Stimulated activated memory B cell treated with anti-CD40 and anti-IgM and Interleukin-4, amounts not matched to agents 10 μg/mL and 1 μg/mL and 100 μg/mL, for 72 hours (primary cell): Measurements from ENCODE around the gene DCHS1.

ENCODE experiments used
- ATAC-seq: fragments of 150-1000 bp; cut with Tn5 transposase; 2 replicates; pipeline ENCODE4 v1.10.0; 2021
- H3K27ac Mint-ChIP-seq: one replicate; pipeline ENCODE4 v1.8.0; 2022; ENCODE audit warnings: mild to moderate bottlenecking, mixed read lengths
- H3K27me3 Mint-ChIP-seq: one replicate; pipeline ENCODE4 v1.8.0; 2022; ENCODE audit warnings: mixed read lengths
- H3K36me3 Mint-ChIP-seq: one replicate; pipeline ENCODE4 v1.8.0; 2022; ENCODE audit warnings: mixed read lengths
- H3K4me1 Mint-ChIP-seq: one replicate; pipeline ENCODE4 v1.8.0; 2022; ENCODE audit warnings: mixed read lengths
- H3K4me3 Mint-ChIP-seq: one replicate; pipeline ENCODE4 v1.8.0; 2022; ENCODE audit warnings: mild to moderate bottlenecking, moderate library complexity, mixed read lengths
- H3K9me3 Mint-ChIP-seq: one replicate; pipeline ENCODE4 v1.8.0; 2022; ENCODE audit warnings: mixed read lengths

DCHS1 gene

DNA sequence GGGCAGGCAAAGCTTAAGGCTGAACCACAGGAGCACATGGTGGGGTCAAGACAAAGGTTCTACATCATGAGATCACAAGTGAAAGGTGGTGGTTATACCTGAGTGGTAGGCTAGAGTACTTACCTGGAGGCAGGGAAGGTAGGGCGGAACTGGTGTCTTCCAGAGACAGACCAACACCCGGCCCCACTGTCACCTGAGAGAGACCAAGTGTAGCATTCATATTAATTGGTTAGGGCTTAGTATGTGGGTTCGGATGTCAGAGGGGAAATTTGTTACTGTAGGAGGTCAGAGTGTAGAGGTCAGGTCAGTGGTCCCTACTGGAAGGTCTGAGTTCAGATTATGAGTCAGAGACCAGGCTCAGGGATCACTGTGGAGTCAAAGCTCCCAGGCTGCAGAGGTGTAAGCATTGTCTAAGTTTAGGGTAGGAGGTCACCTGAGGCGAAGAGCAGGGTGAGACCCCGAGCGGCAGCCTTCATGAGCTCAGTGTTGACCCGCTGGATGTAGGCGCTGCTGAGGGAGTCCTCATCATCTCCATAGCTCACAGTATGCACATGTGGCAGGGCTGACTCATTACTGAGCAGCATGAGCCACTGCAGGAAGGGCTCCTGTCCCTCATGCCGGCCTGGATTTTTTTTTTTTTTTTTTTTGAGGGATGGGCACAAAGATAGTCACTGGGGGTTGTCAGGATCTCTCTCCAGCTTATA, 39.6 kb downstream of the DCHS1 start:
- ATAC-seq = no peak
- Mint-ChIP-seq H3K27me3 (no peaks in the 10 kb centered on the region), H3K27ac (peak overlapping the region; percentile 48), H3K36me3 (peaks cover 5% of the 10 kb centered on the region), H3K9me3 (no peaks in the 10 kb centered on the region), H3K4me3 (no peak overlapping the region), H3K4me1 (peaks cover 28% of the 10 kb centered on the region)

DNA sequence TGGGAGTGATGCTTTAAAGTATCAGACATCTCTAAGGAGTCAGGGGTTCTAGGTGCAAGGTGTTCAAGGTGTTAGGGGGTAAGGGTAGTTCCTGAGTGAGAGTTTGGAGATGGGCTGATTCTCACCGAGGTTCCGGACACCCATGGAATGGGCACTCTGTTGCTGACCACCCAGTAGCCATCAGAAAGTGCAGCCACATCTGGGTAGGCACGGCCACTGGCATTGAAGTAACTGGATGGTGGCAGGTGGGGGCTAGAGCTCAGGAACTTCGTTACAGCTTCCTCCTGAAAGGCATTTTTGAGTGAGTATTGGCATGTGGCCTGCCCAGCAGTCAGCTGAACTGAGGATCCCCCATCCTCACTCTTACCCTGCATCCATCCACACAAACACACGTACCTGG, 40.6 kb downstream of the DCHS1 start:
- Mint-ChIP-seq H3K4me3 (no peak overlapping the region), H3K27me3 (no peaks in the 10 kb centered on the region), H3K4me1 (peaks cover 38% of the 10 kb centered on the region), H3K36me3 (peaks cover 15% of the 10 kb centered on the region), H3K27ac (no peak overlapping the region), H3K9me3 (no peaks in the 10 kb centered on the region)
- no peak for ATAC-seq

DNA sequence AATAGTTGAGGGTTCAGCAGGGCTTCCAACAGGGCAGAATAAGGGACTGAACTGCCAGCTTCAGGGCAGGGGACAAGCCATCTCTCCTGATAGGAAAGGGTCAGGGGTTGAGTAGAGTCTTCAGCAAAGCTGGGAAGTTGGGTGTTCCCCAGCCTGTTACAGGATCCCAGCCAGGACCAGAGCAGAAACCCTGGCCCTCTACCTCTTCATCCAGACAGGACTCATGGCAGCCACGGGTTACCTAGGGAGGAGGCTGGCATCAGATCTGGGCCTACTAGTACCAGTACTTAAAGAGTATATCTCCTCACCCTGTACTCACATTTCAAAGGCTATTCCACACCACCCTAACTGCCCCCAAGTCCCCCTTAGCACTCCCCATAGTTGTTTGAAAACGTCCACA, 41.2 kb downstream of the DCHS1 start:
- Mint-ChIP-seq H3K9me3 (no peaks in the 10 kb centered on the region), H3K4me1 (peaks cover 44% of the 10 kb centered on the region), H3K27ac (no peak overlapping the region), H3K36me3 (peaks cover 21% of the 10 kb centered on the region), H3K27me3 (no peaks in the 10 kb centered on the region), H3K4me3 (no peak overlapping the region)
- no peak for ATAC-seq

DNA sequence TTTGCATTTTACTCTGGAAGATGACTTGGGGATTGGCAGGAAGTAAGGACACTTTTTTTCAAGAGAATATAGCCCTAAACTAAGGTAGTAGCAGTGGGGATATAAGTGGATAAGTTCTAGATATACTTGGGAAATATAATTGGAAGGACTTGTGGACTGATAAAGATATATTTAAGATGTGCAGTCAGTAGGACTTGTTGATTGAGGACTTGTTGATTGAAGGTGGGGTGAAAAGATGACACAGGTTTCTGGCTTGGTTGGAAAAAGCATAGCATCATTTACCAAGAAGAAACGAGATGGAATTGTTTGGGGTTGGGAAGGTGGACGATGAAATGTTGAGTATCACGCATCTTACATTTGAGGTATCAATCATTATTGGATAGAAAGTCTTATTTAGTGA, 42.1 kb downstream of the DCHS1 start:
- Mint-ChIP-seq H3K36me3 (peaks cover 30% of the 10 kb centered on the region), H3K27ac (no peak overlapping the region), H3K4me1 (peaks cover 45% of the 10 kb centered on the region), H3K4me3 (no peak overlapping the region), H3K27me3 (no peaks in the 10 kb centered on the region), H3K9me3 (no peaks in the 10 kb centered on the region)
- no peak for ATAC-seq

DNA sequence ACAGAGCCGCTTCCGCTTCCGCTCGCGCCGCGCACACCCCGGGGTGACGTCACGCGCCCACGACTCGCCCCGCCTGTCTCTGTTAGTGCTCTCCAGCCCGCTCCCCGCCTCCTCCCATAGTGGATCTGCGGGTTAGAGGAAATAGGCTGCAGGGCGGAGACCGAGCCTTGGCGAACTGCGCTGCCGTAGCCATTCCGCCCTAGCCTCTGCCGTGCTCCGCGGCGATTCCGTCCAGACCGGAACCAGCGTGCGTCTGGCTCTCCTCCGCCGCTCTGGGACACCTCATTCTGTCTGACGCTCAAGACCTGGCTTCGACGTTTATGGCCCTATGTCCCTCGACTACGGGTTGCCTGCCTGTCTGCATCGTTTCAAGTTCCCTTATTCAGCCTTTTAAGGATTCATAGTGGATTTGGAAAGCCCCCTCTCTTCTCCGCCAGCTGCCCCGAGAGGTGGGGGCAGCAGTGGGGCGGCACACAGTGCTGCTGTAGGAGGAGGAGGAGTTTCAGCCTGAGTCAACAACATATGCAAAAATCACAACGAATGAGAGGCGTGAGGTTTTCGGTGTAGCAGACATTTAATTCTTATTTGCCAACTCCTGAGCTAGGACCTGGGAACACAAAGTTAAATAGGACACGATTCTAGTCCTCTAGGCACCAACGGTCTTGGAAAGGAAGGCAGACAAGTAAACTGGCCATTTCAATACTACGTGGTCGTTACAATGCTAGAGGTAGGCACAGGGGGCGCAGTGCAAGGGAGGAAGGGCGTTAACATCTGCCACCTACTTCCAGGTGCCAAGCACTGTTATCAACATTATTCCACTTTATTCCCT, 43.2 kb downstream of the DCHS1 start, which contains the start of gene TAF10:
TSS of gene TAF10 (minus strand) at position 4 of the 829 bp plus-strand sequence. CDS start 27 bp downstream, outside the sequence.
- Mint-ChIP-seq H3K36me3 (peaks cover 33% of the 10 kb centered on the region), H3K27me3 (no peaks in the 10 kb centered on the region), H3K4me1 (peaks cover 48% of the 10 kb centered on the region), H3K9me3 (no peaks in the 10 kb centered on the region), H3K27ac (no peak within 1 kb of the TSS), H3K4me3 (peak within 1 kb of the TSS; percentile 82)
- ATAC-seq = peak; percentile 93

DNA sequence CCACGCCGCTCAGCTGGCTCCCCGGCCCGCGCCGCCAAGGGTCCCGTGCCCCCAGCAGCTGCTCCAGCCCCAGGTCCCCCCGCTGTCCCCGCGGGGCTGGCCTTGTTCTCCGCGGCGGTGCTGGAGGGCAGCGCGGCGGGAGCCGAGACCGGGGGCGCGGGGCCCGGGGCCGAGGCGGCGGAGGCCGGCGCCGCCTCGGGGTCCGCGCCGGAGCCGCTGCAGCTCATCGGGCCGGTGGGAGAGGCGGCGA, 43.7 kb downstream of the DCHS1 start:
- Mint-ChIP-seq H3K27me3 (no peaks in the 10 kb centered on the region), H3K4me1 (peaks cover 45% of the 10 kb centered on the region), H3K4me3 (peak overlapping the region; percentile 82), H3K36me3 (peaks cover 35% of the 10 kb centered on the region), H3K9me3 (no peaks in the 10 kb centered on the region), H3K27ac (no peak overlapping the region)
- no peak for ATAC-seq

DNA sequence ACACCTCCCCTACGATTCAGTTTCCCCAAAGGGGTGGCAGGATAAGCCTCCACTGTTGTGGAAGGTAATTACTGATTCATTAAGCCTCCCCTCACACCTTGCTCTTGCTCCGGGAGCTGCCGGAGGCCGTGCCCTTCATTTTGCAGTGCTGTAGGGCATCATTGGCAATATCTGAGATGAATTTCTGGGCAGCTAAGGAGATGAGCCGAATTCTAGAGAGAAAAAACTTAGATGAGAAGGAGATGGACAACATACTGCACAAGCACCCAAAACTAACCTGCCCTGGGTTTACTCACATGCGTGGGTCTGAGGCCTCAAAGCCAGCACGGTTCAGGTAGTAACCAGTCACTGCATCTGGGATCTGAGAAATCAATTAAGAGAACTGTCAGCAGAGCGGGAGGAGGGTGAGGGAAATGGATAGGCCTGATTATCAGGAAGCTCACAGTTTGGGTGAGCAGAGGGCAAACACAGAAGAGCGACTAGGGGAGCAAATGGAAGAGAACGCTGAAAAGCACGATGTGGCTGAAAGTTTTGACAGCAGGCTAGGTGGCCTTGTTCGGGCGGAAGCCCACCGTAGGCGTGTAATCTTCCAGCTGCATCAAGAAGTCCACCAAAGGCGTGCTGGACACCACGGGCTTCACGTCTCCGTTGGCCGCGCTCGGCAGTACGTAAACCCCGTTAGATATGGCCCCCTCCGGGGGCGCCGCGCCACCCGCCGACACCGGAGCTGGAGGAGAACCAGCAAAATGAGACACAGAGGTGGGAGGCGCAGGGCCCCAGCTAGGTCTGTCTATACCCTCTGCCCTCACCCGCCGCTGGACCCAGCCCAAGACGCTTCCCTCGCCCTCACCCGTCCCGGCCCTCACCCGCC, 44.3 kb downstream of the DCHS1 start:
- Mint-ChIP-seq H3K27ac (no peak overlapping the region), H3K27me3 (no peaks in the 10 kb centered on the region), H3K4me1 (peaks cover 44% of the 10 kb centered on the region), H3K36me3 (peaks cover 36% of the 10 kb centered on the region), H3K4me3 (peak overlapping the region; percentile 82), H3K9me3 (no peaks in the 10 kb centered on the region)
- ATAC-seq = peak; percentile 47

DNA sequence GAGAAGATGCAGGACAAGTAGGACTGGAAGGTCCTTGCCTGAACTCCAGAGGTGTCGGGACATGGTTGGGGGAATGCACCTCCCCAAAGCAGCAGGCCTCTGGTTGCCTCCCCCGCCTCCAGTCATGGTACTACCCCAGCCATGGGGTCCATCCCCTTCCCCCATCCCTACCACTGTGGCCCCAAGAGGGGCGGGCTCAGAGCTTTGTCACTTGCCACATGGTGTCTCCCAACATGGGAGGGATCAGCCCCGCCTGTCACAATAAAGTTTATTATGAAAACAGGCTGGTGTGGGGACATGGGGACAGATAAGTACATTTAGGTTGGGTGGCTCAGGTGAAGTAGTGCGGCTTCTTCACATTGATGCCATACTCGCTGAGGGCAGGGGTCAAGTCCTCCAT, 45.0 kb downstream of the DCHS1 start:
- peak overlapping the region; percentile 82 for H3K4me3 Mint-ChIP-seq
- H3K27ac Mint-ChIP-seq = no peak overlapping the region
- H3K4me1 Mint-ChIP-seq = peaks cover 44% of the 10 kb centered on the region
- no peak for ATAC-seq
- H3K9me3 Mint-ChIP-seq = no peaks in the 10 kb centered on the region
- H3K36me3 Mint-ChIP-seq = peaks cover 42% of the 10 kb centered on the region
- no peaks in the 10 kb centered on the region for H3K27me3 Mint-ChIP-seq

DNA sequence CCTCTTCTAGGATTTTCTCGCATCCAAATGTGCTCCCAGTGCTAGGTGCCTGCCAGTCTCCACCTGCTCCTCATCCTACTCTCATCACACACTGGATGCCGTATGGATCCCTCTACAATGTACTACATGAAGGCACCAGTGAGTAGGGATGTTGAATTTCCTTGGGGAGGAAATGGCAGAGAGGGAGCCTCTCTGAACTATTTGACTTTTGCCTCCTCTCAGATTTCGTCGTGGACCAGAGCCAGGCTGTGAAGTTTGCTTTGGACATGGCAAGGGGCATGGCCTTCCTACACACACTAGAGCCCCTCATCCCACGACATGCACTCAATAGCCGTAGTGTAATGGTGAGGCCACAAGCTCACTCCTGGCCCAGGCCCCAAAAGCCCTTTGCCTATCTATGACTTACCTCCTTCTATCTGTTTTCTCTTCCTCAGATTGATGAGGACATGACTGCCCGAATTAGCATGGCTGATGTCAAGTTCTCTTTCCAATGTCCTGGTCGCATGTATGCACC, 46.0 kb downstream of the DCHS1 start:
- Mint-ChIP-seq H3K27ac (no peak overlapping the region), H3K27me3 (no peaks in the 10 kb centered on the region), H3K9me3 (no peaks in the 10 kb centered on the region), H3K4me1 (peaks cover 43% of the 10 kb centered on the region), H3K36me3 (peaks cover 42% of the 10 kb centered on the region), H3K4me3 (no peak overlapping the region)
- no peak for ATAC-seq

DNA sequence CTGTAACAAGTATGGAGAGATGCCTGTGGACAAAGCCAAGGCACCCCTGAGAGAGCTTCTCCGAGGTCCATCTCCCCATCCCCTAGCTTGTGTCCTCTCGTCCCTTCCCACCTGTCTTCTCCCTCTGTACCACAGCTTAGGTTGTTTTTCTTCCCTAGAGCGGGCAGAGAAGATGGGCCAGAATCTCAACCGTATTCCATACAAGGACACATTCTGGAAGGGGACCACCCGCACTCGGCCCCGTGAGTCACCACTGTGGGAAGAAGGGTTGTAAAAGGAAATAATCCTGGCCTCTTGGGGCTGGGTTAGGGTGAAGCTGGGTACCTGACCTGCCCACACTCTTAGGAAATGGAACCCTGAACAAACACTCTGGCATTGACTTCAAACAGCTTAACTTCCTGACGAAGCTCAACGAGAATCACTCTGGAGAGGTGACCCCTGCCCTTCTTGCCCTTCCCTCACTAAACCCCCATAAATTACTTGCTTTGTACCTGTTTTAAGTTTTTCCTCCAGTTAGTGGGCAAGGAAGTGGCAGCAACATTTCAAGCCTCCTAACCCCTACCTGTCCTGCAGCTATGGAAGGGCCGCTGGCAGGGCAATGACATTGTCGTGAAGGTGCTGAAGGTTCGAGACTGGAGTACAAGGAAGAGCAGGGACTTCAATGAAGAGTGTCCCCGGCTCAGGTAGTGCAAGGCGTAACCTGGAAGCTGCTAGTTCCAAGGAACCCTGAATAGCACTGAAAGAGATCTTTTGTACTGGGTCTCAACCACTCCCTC, 46.7 kb downstream of the DCHS1 start:
- Mint-ChIP-seq H3K4me1 (peaks cover 43% of the 10 kb centered on the region), H3K9me3 (no peaks in the 10 kb centered on the region), H3K4me3 (no peak overlapping the region), H3K27me3 (no peaks in the 10 kb centered on the region), H3K27ac (no peak overlapping the region), H3K36me3 (peaks cover 42% of the 10 kb centered on the region)
- ATAC-seq = no peak

DNA sequence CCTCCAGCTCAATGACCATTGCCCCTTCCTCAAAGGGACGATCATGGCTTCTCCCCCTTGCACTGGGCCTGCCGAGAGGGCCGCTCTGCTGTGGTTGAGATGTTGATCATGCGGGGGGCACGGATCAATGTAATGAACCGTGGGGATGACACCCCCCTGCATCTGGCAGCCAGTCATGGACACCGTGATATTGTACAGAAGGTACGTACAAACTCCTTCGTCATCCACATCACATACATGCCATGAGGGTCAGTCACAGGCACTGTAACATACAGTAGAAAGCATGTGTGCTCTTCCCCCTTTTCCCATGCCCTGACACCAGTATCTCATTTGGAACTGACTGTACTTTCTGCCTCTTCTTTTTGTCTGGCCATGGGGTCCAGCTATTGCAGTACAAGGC, 47.6 kb downstream of the DCHS1 start:
- no peak overlapping the region for H3K4me3 Mint-ChIP-seq
- H3K27ac Mint-ChIP-seq = no peak overlapping the region

DNA sequence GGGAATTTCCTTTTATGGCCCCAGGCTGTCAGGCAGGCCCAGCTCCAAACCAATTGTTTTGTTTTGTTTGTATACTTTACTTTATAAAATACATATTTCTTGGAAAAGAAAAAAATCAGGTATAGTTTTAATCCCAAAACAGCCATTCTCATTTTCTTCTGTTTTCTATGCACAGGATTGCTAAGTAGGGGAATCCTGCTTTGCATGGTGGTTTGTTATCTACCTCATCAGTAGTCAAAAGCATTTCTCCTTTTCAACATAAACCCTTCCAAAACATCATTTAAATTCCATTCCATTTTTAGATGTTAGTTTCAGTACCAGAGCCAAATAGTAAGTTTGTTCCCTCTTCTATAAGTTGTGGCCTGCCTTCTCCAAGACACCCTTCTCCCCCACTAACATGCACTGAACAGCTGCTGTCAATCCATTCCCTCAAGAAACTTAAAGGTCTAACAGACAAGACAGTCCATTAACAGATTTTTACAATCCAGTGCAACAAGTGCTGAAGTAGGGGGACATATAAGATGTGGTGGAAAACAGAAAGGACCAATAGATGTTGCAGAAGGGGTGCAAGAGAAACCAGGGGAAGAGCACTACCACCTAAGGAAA, 48.3 kb downstream of the DCHS1 start:
- Mint-ChIP-seq H3K27ac (no peak overlapping the region), H3K27me3 (no peaks in the 10 kb centered on the region), H3K4me3 (peak overlapping the region; percentile 48), H3K36me3 (peaks cover 42% of the 10 kb centered on the region), H3K4me1 (peaks cover 43% of the 10 kb centered on the region), H3K9me3 (no peaks in the 10 kb centered on the region)
- ATAC-seq = no peak

More for the DNA sequence above, 47.6 kb downstream of the DCHS1 start:
- Mint-ChIP-seq H3K9me3 (no peaks in the 10 kb centered on the region), H3K36me3 (peaks cover 42% of the 10 kb centered on the region), H3K27me3 (no peaks in the 10 kb centered on the region), H3K4me1 (peaks cover 43% of the 10 kb centered on the region)
- no peak for ATAC-seq

DNA sequence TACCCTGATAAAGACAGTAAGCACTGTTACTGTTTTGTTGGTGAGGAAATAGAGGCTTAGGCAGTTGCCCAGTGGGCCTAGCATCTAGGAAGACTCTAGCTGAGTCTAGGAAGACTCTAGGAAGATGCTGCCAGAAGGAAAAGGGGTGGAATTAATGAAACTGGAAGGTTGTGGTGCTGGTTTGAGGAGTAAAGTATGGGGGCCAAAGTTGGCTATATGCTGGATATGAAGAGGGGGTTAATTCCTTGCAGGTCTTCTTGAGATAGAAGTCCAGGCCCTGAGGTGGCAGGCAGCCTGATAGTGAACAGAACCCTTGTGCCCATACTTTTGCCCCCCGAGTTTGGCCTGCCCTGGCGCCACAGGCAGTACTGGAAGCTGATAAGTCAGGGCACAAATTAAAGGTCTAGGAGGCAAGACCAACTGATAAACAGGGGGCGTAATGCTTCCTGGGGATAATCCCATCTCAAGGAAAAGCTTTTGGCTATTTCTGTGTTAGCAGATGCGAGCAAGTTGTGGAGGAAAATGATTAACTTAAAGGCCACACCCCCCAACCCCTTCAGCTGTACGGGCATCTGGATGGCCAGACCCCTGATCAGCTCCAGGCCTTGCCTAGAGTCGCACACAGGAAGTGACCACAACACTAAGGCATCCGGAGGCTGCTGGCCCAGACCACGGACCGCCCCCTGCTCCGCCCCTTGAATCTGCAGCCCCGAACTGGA, 49.0 kb downstream of the DCHS1 start:
- Mint-ChIP-seq H3K4me1 (peaks cover 43% of the 10 kb centered on the region), H3K27ac (no peak overlapping the region), H3K36me3 (peaks cover 47% of the 10 kb centered on the region), H3K4me3 (peak overlapping the region; percentile 48), H3K27me3 (no peaks in the 10 kb centered on the region), H3K9me3 (no peaks in the 10 kb centered on the region)
- peak; percentile 63 for ATAC-seq

DNA sequence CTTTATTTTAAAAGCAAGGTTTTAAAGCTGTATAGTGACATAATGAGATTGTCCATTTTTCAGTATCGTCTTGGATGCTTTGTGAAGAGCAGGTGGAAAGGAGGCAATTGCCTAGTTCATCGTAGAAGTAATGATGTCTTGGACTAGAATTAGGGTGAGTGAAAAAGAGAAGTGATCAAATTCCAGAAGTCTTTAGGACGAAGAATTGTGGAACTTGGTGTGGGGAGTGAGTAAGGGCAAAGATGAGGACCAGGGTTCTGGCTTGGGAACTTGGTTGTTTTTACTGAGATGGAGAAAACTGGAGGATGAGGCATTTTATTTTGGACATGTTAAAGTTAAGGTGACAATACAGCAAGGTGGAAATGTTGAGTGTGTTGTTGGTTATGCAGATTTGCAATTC, 50.8 kb downstream of the DCHS1 start:
- H3K27ac Mint-ChIP-seq = no peak overlapping the region
- H3K9me3 Mint-ChIP-seq = no peaks in the 10 kb centered on the region
- no peak for ATAC-seq
- H3K27me3 Mint-ChIP-seq = no peaks in the 10 kb centered on the region
- no peak overlapping the region for H3K4me3 Mint-ChIP-seq
- H3K4me1 Mint-ChIP-seq = peaks cover 25% of the 10 kb centered on the region
- peaks cover 35% of the 10 kb centered on the region for H3K36me3 Mint-ChIP-seq
